Activated CD4-positive, alpha-beta T cell treated with anti-CD3 and anti-CD28 coated beads, Interleukin-2, Interleukin-6, amounts not matched to agents 100 ng/mL and 50 ng/mL, durations not matched to agents 16 hours and 8 hours (primary cell): ENCODE results near the gene FBLN2.

ENCODE experiments used
- DNase-seq: peaks from one replicate; pipeline ENCODE4 v3.0.0-alpha.2; 2020

Gene FBLN2

GRCh38 chr3:13610006-13610570 is 61.2 kb downstream of the FBLN2 start:
- no peak for DNase-seq

DNA sequence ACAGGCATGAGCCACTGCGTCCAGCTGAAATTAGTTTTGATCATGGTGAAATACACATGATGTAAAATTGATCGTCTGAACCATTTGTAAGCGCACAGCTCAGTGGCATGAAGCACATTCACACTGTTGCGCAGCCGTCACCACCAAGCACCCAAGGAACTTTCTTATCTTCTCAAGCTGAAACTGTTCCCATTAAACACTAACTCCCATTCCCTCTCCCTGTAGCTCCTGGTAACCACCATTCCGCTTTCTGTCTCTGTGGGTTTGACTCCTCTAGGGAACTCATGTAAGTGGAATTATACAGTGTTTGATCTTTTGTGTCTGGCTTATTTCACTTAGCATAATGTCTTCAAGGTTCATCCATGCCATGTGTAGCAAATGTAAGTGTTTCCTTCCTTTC is 62.3 kb downstream of the FBLN2 start:
- no peak for DNase-seq

DNA sequence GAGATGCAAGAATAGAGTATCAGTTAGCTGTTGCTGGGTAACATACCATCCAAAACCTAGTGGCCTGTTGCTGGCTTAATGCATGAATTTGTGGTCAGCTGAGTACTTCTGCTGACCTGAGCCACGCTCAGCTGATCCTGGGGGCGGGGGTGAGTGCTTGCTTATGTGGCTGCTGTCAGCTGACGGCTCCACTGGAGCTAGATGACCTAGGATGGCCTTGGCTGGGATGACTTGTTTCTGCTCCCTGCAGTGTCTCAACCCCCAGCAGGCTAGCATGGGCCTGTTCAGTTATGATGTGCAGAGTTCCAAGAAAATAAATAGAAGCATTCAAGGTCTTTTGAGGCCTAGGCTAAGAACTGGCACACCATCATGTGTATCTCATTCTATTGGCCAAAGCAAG is 63.9 kb downstream of the FBLN2 start:
- no peak for DNase-seq

DNA sequence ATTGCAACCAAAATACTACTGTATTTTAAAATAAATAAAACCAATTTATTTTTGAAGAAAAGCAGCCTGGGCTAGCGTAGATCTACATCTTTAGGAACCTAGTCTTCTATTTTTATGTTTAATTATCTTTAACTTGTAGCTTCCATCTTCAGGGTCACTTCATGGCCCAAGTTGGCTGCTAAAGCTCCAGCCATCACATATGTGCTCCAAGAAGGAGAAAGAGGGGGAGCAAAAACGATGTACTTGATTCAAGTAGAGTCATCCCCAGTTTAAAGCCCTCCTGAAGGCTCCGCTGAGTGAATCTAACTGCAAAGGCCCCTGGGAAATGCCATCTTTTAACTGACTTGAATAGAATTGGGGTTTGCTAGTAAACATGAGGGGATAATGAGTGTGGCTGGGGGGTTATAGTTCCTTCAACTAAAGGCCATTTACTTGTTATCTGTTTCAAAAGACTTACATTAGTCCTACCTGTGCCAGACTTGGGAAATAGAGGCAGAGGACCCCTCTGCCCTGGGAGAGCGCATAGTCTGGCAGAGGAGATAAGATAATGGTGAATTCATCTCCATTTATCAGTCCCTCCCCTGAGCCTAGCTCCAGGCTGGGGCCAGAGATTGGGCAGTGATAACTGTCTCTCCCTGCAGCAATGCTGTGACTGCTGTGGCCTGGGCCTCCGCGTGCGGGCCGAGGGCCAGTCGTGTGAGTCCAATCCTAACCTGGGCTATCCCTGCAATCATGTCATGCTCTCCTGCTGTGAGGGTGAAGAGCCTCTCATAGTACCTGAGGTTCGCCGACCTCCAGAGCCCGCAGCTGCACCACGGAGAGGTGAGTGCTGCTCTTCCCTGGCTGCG is 64.6 kb downstream of the FBLN2 start:
- DNase-seq: no peak

DNA sequence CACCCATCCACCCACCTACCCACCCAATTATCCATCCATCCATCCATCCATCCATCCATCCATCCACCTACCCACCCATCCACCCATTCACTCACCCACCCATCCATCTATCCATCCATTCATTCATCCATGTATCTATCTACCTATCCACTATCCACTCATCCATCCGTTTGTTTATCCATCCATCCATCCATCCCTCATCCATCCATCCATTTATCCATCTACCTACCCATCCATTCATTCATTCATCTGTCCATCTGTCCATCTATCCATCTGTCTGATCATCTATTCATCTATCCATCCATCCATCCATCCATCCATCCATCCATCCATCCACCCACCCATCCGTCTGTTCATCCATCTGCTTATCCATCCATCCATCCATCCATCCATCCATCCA is 65.7 kb downstream of the FBLN2 start:
- no peak for DNase-seq

- DNase-seq: no peak
Observed at GRCh38 chr3:13615019-13615528, 66.1 kb downstream of the FBLN2 start.

DNA sequence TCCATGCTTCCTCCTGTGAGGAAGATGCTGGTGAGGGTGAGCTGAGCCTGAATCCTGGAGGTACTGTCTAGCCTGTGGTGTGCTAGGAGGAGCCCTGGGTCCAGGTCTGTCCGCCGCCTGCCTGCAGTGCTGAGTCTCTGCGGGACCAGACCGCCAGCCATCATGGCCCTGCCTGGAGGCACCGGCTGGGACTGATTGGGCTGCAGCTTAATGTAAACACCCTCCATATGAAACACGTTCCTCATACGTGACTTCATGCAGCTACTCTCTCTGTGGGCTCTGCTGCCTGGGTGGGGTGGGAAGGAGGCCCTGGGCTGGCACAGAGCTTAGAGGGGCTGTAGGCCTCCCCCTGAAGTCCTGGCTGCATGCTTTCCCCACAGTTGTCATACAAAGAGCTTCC is 67.4 kb downstream of the FBLN2 start:
- DNase-seq: no peak

DNA sequence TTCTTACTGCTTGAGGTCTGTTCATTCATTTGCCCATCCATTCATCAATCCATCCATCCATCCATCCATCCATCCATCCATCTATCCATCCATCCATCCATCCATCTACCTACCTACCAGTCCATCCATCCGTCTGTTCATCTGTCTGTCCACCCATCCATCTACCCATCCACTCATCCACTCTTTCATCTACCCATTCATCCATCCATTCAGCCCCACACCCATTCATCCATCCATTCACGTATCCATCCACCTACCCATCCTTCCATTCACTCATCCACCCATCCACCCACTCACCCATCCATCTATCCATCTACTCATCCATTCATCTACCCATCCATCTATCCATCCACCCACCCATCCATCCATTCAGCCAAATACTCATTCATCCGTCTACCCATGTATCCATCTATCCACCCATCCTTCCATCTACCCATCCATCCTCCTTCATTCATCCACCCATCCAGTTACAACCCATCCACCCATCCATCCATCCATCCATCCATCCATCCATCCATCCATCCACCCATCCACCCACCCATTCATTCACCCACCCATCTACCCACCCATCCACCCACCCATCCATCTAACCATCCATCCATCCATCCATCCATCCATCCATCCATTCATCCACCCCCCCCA is 68.3 kb downstream of the FBLN2 start:
- DNase-seq: no peak

DNA sequence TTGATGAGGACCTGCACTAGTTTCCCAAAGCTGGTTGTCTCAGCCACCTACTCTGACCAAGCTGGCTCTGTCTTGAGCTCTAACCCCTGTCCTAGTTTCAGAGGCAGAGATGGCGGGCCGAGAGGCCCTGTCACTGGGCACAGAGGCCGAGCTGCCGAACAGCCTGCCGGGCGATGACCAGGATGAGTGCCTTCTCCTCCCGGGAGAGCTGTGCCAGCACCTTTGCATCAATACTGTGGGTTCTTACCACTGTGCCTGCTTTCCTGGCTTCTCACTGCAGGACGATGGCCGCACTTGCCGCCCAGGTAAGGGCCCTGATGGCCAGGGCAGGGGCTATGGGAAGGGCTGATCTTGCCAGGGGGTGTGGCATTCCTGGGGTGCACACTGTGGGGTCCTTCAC is 69.1 kb downstream of the FBLN2 start:
- no peak for DNase-seq

GRCh38 chr3:13618836-13619235 is 69.9 kb downstream of the FBLN2 start:
- no peak for DNase-seq

DNA sequence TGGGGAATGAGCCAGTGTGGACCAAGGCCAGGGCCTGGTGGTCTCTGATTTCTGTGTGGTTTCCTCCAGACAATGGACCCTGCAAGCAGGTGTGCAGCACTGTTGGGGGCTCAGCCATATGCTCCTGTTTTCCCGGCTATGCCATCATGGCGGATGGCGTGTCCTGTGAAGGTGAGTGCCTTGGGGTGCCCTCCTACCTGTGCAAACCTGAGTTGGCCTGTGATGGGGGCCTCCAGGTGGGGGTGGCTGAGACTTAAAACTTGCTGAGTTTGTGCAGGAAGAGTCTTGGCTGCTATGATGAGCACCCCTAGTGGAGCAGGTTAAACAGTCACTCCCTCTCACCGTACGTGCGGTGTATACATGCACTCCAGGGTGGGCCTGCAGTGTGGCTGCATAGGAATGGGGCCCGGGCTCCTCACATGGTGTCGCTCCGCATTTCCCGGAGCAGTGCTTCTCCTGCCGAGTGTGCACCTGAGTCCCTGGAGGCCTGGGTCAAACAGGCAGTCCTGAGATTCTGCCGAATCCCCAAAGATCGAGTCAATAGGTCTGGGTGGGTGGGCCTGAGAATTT is 70.8 kb downstream of the FBLN2 start:
- no peak for DNase-seq

- no peak for DNase-seq
Observed at GRCh38 chr3:13620281-13620680, 71.4 kb downstream of the FBLN2 start.

DNA sequence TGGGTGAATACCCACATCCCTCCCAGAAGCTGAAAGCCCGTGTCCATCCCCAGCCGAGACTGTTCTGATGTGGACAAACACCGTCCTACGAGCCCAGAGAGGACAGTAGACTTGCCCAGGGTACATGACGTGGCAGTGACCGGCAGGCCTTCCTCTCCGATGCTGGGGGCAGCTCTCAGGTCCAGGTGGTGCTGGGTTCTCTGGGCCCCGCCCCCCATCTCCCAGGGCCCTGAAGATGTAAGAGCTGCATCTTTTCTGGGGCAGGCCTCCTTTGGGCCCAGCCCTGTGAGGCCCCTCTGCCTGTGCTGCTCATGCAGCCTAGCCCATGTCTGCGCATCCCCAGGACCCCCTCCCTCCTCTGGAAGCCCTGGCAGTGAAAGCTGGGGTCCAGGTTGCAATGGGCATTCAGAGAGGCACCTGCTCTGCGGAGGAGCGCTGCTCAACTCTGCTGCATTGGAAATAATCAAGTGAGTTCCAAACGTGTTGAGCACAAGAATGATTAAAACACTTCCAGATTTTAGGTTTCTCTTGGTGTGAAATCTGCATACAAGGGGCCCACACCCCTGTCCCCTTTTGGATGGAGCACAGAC is 71.9 kb downstream of the FBLN2 start:
- DNase-seq: no peak

DNA sequence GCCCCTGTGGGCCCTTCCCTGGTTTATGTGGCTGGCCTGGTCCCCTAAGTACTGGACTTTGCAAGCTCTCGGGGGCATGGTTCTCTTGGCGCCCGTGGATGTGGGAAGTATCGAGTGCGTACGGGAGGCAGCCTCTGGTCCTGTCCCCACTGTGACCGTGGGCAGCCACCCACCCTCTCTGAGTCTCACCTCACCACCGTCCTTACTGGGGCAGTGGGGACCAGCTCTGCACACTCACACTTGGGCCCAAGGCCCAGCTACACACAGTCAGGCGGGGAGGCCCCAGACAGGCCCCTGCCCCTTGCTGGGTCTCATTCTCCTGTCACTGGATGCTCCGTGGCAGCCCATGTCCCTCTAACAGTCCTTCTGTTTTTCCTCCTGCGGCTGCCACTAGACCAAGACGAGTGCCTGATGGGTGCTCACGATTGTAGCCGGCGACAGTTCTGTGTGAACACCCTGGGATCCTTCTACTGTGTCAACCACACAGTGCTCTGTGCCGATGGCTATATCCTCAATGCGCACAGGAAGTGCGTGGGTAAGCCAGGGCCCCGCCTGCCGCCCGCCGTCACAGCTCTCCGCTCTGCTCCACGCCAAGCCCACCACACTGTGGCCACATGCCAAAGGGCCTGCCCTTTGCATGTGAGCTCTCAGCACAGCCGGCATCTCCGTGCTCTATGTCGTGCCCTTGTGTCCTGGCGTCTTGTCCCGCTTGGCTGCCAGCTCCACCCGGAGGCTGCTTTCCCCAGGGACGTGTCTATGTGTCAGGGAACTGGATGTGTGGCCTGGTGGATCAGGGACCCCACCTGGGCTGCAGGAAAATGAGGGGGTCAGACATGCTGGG is 72.7 kb downstream of the FBLN2 start:
- no peak for DNase-seq

GRCh38 chr3:13622356-13622755 is 73.4 kb downstream of the FBLN2 start:
- DNase-seq: no peak

- no peak for DNase-seq
Observed at GRCh38 chr3:13623101-13623654, 74.3 kb downstream of the FBLN2 start.

GRCh38 chr3:13624021-13624420 is 75.1 kb downstream of the FBLN2 start:
- no peak for DNase-seq

DNA sequence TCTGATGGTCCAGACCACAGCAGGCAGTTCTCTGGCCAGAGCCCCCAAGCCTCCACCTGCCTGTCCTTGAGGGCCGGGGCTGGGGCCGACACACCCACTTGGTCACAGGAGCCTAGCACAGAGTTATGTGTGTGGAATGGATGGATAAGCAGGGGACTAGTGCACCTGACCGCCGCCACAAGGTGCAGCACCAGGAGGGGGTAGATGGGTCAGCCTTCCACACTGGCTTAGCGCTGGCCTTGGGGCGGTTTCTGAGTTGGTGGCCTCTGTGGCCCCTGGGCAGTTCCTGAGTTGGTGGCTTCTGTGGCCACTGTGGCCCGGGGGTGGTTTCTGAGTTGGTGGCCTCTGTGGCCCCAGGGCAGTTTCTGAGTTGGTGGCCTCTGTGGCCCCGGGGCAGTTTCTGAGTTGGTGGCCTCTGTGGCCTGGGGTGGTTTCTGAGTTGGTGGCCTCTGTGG is 75.8 kb downstream of the FBLN2 start:
- no peak for DNase-seq

- no peak for DNase-seq
Observed at GRCh38 chr3:13626396-13626795, 77.5 kb downstream of the FBLN2 start.

GRCh38 chr3:13626915-13627460 is 78.1 kb downstream of the FBLN2 start:
- DNase-seq: no peak

- no peak for DNase-seq
Observed at GRCh38 chr3:13627681-13628080, 78.8 kb downstream of the FBLN2 start.

GRCh38 chr3:13628432-13628831 is 79.5 kb downstream of the FBLN2 start:
- no peak for DNase-seq
